Activated CD8-positive, alpha-beta T cell treated with anti-CD3 and anti-CD28 coated beads, Interleukin-2, amount 10 ng/mL, durations not matched to agents 7 days and 5 days (primary cell): ENCODE data around the gene AIG1. TPM values are rescaled to one million over a fixed set of nuclear protein-coding genes. Genes with fewer than 3 reads are reported as not detected.
"Not testable (repeated sequence)": the region's sequence is repeated elsewhere in the genome, so short reads cannot be mapped to it uniquely, and the experiment has no call there.

Experiments used
- ATAC-seq: fragments of 150-1000 bp; cut with Tn5 transposase; one replicate; pipeline ENCODE4 v1.10.0; 2021; ENCODE audit warnings: moderate library complexity
- CTCF ChIA-PET: fragments of 350-600 bp; sonication (Branson Sonifier 250); formaldehyde crosslinking; loops from one replicate; lab custom pipeline; 2021; ENCODE audit warnings: antibody characterized with exemption; lab: Charles Lee
- POLR2A ChIA-PET: fragments of 350-600 bp; sonication (Branson Sonifier 250); formaldehyde crosslinking; loops from one replicate; lab custom pipeline; 2021; ENCODE audit warnings: antibody characterized with exemption; lab: Charles Lee
- DNase-seq: peaks from one replicate; pipeline ENCODE4 v3.0.0-alpha.2; 2020
- H3K27ac Mint-ChIP-seq: one replicate; pipeline ENCODE4 v1.8.0; 2021; ENCODE audit warnings: mild to moderate bottlenecking, mixed read lengths
- H3K27me3 Mint-ChIP-seq: one replicate; pipeline ENCODE4 v1.8.0; 2021; ENCODE audit warnings: low read depth, mixed read lengths
- H3K36me3 Mint-ChIP-seq: one replicate; pipeline ENCODE4 v1.8.0; 2021; ENCODE audit warnings: low read depth, mixed read lengths
- H3K4me1 Mint-ChIP-seq: one replicate; pipeline ENCODE4 v1.8.0; 2021; ENCODE audit warnings: low read depth, mixed read lengths
- H3K4me3 Mint-ChIP-seq: one replicate; pipeline ENCODE4 v1.8.0; 2021; ENCODE audit warnings: mild to moderate bottlenecking, mixed read lengths
- H3K9me3 Mint-ChIP-seq: one replicate; pipeline ENCODE4 v1.8.0; 2022; ENCODE audit warnings: mixed read lengths; ENCODE audit not compliant: insufficient read depth
- total RNA-seq, 2 experiments: library from RNA; stranded (reverse); gene quantifications; one replicate each; pipeline ENCODE4 v1.2.3, GENCODE V29; 2021

Gene AIG1
- 10 to 100 TPM; 13.0 to 14.2 TPM for total RNA-seq

- H3K9me3 Mint-ChIP-seq: no peaks in the 10 kb centered on the region
- no peaks in the 10 kb centered on the region for H3K36me3 Mint-ChIP-seq
- no peaks in the 10 kb centered on the region for H3K27me3 Mint-ChIP-seq
- ChIA-PET POLR2A (interaction anchor here (0.6 to 0.7 kb wide), 2 partner anchors 74 to 241 kb away, joined by 3 read pairs; no protein-coding TSS in a partner anchor), CTCF (no interaction called here)
- H3K27ac Mint-ChIP-seq: peak within 1 kb of the TSS; percentile 94
- peak within 1 kb of the TSS; percentile 90 for H3K4me3 Mint-ChIP-seq
- ATAC-seq: peak; percentile 81
- DNase-seq: peak; percentile 73
- peaks cover 25% of the 10 kb centered on the region for H3K4me1 Mint-ChIP-seq
Observed at GRCh38 chr6:143060806-143061596, at the start of gene AIG1. AIG1 (plus strand) TSS chr6:143060889; CDS start chr6:143060926, 37 bp downstream.

- CTCF ChIA-PET: no interaction called here
- H3K4me1 Mint-ChIP-seq: no peaks in the 10 kb centered on the region
- no peak for ATAC-seq
Observed at GRCh38 chr6:143014764-143015163, 45.9 kb upstream of the AIG1 start.

GRCh38 chr6:143015300-143015706 is 45.4 kb upstream of the AIG1 start:
- Mint-ChIP-seq H3K36me3 (no peaks in the 10 kb centered on the region), H3K27ac (no peak overlapping the region), H3K27me3 (peaks cover 4% of the 10 kb centered on the region), H3K9me3 (no peaks in the 10 kb centered on the region), H3K4me1 (no peaks in the 10 kb centered on the region), H3K4me3 (no peak overlapping the region)
- DNase-seq (no peak), ATAC-seq (no peak)
- ChIA-PET POLR2A (no interaction called here), CTCF (no interaction called here)

More at GRCh38 chr6:143014764-143015163, 45.9 kb upstream of the AIG1 start:
- H3K9me3 Mint-ChIP-seq: no peaks in the 10 kb centered on the region
- H3K27me3 Mint-ChIP-seq: peaks cover 4% of the 10 kb centered on the region
- POLR2A ChIA-PET: no interaction called here
- DNase-seq: no peak
- H3K27ac Mint-ChIP-seq: no peak overlapping the region
- H3K4me3 Mint-ChIP-seq: no peak overlapping the region
- H3K36me3 Mint-ChIP-seq: no peaks in the 10 kb centered on the region

GRCh38 chr6:143018955-143019354 is 41.7 kb upstream of the AIG1 start:
- no peaks in the 10 kb centered on the region for H3K4me1 Mint-ChIP-seq
- no peak overlapping the region for H3K4me3 Mint-ChIP-seq
- ChIA-PET CTCF (no interaction called here), POLR2A (no interaction called here)
- H3K27me3 Mint-ChIP-seq: peaks cover 4% of the 10 kb centered on the region
- no peaks in the 10 kb centered on the region for H3K36me3 Mint-ChIP-seq
- H3K9me3 Mint-ChIP-seq: peaks cover 5% of the 10 kb centered on the region
- ATAC-seq (no peak), DNase-seq (no peak)
- no peak overlapping the region for H3K27ac Mint-ChIP-seq

GRCh38 chr6:143020862-143021261 is 39.8 kb upstream of the AIG1 start:
- DNase-seq, CTCF ChIA-PET, POLR2A ChIA-PET, H3K36me3 Mint-ChIP-seq, H3K27ac Mint-ChIP-seq, H3K27me3 Mint-ChIP-seq, H3K9me3 Mint-ChIP-seq, H3K4me3 Mint-ChIP-seq, ATAC-seq, H3K4me1 Mint-ChIP-seq: not testable (repeated sequence)

- Mint-ChIP-seq H3K4me3 (no peak overlapping the region), H3K27ac (no peak overlapping the region), H3K27me3 (peaks cover 4% of the 10 kb centered on the region), H3K9me3 (peaks cover 5% of the 10 kb centered on the region), H3K4me1 (no peaks in the 10 kb centered on the region), H3K36me3 (no peaks in the 10 kb centered on the region)
- POLR2A ChIA-PET: no interaction called here
- CTCF ChIA-PET: no interaction called here
- no peak for DNase-seq
- ATAC-seq: no peak
Observed at GRCh38 chr6:143021543-143021942, 39.1 kb upstream of the AIG1 start.

GRCh38 chr6:143022587-143022986 is 38.1 kb upstream of the AIG1 start:
- H3K27me3 Mint-ChIP-seq: peaks cover 4% of the 10 kb centered on the region
- H3K36me3 Mint-ChIP-seq: no peaks in the 10 kb centered on the region
- peaks cover 5% of the 10 kb centered on the region for H3K9me3 Mint-ChIP-seq
- POLR2A ChIA-PET: no interaction called here
- no peaks in the 10 kb centered on the region for H3K4me1 Mint-ChIP-seq
- H3K4me3 Mint-ChIP-seq: no peak overlapping the region
- CTCF ChIA-PET: no interaction called here
- no peak for DNase-seq
- ATAC-seq: no peak
- H3K27ac Mint-ChIP-seq: no peak overlapping the region

GRCh38 chr6:143023695-143024094 is 37.0 kb upstream of the AIG1 start:
- Mint-ChIP-seq H3K27ac (no peak overlapping the region), H3K27me3 (peaks cover 4% of the 10 kb centered on the region), H3K9me3 (peaks cover 5% of the 10 kb centered on the region), H3K4me3 (no peak overlapping the region), H3K36me3 (no peaks in the 10 kb centered on the region), H3K4me1 (no peaks in the 10 kb centered on the region)
- DNase-seq: no peak
- POLR2A ChIA-PET: no interaction called here
- CTCF ChIA-PET: interaction anchor here (1.0 kb wide), 1 partner anchor 332 kb away, joined by 4 read pairs; no protein-coding TSS in a partner anchor
- ATAC-seq: no peak

- H3K4me1 Mint-ChIP-seq: no peaks in the 10 kb centered on the region
- no peak overlapping the region for H3K27ac Mint-ChIP-seq
- ChIA-PET POLR2A (no interaction called here), CTCF (interaction anchor here (1.1 to 2.4 kb wide), 2 partner anchors 331 to 332 kb away, joined by 4 to 45 read pairs; no protein-coding TSS in a partner anchor)
- DNase-seq: no peak
- H3K4me3 Mint-ChIP-seq: no peak overlapping the region
- peaks cover 5% of the 10 kb centered on the region for H3K9me3 Mint-ChIP-seq
- no peaks in the 10 kb centered on the region for H3K36me3 Mint-ChIP-seq
- no peaks in the 10 kb centered on the region for H3K27me3 Mint-ChIP-seq
- ATAC-seq: no peak
Observed at GRCh38 chr6:143024977-143025376, 35.7 kb upstream of the AIG1 start.

- no peak overlapping the region for H3K4me3 Mint-ChIP-seq
- no peaks in the 10 kb centered on the region for H3K4me1 Mint-ChIP-seq
- DNase-seq: peak; percentile 54
- peak; percentile 64 for ATAC-seq
- no peaks in the 10 kb centered on the region for H3K9me3 Mint-ChIP-seq
- ChIA-PET CTCF (interaction anchor here (0.6 to 2.4 kb wide), 35 partner anchors 14 to 583 kb away, joined by 3 to 45 read pairs (median 4); no protein-coding TSS in a partner anchor), POLR2A (interaction anchor here (1.3 kb wide), 1 partner anchor 81 kb away, joined by 3 read pairs; no protein-coding TSS in a partner anchor)
- H3K27me3 Mint-ChIP-seq: no peaks in the 10 kb centered on the region
- H3K27ac Mint-ChIP-seq: no peak overlapping the region
- H3K36me3 Mint-ChIP-seq: no peaks in the 10 kb centered on the region
Observed at GRCh38 chr6:143026696-143027449, 33.8 kb upstream of the AIG1 start.

- Mint-ChIP-seq H3K36me3 (no peaks in the 10 kb centered on the region), H3K9me3 (no peaks in the 10 kb centered on the region), H3K4me3 (no peak overlapping the region), H3K27ac (no peak overlapping the region), H3K4me1 (peaks cover 2% of the 10 kb centered on the region), H3K27me3 (peaks cover 11% of the 10 kb centered on the region)
- ATAC-seq (no peak), DNase-seq (no peak)
- ChIA-PET POLR2A (no interaction called here), CTCF (no interaction called here)
Observed at GRCh38 chr6:143034689-143035334, 25.9 kb upstream of the AIG1 start.
